ENCODE results near the gene KCNQ1OT1. TPM values are rescaled to one million over a fixed set of nuclear protein-coding genes. Genes with fewer than 3 reads are reported as not detected.

KCNQ1OT1 gene
- total RNA-seq, 4 donors from 2014 or later, result 6.3 to 8.0 (median 7.7) TPM

DNA sequence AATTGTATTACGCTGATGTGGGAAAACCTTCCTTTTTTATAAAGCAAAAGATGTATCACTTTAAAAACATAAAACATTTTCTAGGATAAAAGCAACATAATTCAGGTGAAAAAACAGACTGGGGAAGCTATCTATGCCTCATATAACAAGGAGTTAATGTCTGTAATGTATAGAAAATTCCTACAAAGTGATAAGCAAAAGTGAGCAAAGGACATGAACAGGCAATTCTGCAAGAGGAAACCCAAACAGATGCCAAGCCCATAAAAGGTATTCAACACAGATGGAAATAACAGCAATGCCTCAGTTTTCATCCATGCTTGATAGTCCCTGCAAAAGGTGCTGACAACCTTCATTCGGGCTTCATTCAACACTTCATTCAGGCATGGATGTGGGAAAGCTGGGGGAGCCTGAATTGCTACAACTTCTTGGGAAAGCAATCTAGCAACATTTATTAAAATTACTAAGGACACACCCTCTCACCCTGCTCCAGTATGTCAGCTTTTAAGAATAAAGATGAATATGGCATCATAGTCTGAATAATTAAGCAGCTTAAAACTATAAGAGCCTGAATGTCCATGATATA is 39.3 kb downstream of the KCNQ1OT1 start:
- Histone ChIP-seq H3K27me3 (no peaks in the 10 kb centered on the region), H3K4me3 (no peak overlapping the region), H3K9me3 (peaks cover 0 to 90% (median 9%) of the 10 kb centered on the region in 4 donors), H3K4me1 (peaks cover 0 to 3% (median 0%) of the 10 kb centered on the region in 4 donors), H3K36me3 (peaks cover 0 to 44% (median 0%) of the 10 kb centered on the region in 3 donors), H3K27ac (no peak overlapping the region)
- TF ChIP-seq EP300 (IDR thresholded peaks at IDR 0.05) (no peak), POLR2A (IDR thresholded peaks at IDR 0.05) (no peak)
- TF ChIP-seq, protein P1, sequence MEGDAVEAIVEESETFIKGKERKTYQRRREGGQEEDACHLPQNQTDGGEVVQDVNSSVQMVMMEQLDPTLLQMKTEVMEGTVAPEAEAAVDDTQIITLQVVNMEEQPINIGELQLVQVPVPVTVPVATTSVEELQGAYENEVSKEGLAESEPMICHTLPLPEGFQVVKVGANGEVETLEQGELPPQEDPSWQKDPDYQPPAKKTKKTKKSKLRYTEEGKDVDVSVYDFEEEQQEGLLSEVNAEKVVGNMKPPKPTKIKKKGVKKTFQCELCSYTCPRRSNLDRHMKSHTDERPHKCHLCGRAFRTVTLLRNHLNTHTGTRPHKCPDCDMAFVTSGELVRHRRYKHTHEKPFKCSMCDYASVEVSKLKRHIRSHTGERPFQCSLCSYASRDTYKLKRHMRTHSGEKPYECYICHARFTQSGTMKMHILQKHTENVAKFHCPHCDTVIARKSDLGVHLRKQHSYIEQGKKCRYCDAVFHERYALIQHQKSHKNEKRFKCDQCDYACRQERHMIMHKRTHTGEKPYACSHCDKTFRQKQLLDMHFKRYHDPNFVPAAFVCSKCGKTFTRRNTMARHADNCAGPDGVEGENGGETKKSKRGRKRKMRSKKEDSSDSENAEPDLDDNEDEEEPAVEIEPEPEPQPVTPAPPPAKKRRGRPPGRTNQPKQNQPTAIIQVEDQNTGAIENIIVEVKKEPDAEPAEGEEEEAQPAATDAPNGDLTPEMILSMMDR (IDR thresholded peaks at IDR 0.05), result no peak
- no peak for DNase-seq (ENCODE audit: low spot score in 2 of 2)
- WGBS, 2 donors, result 92 to 98% methylated on average over 2 of the region's 2 CpGs

DNA sequence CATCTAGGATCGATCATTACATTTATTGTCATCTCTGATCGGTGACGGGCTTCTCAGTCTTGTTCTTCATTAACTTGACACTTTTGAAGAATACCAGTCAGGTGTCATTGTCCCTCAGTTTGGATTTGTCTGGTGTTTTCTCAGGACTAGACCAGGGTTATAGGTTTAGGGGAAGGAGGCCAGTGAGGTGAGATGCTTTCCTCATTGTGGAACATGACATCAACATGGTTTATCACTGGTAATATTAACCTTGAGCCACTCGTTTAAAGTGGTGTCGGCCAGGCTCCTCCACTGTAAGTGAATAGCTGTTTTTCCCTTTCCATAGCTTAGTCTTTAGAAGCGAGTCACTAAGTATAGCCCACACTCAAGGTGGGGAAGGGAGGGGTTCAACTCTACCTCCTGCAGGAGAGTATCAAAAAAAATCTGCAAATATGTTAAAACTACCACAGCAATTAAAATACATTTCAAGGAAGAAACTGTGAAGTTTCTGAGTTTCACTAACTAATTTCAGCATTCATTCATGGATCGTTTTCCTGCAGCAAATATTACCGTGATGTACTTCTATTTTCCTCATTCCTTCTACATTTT is 42.0 kb downstream of the KCNQ1OT1 start:
- Histone ChIP-seq H3K9me3 (peaks cover 0 to 99% (median 9%) of the 10 kb centered on the region in 4 donors), H3K36me3 (peaks cover 0 to 17% (median 0%) of the 10 kb centered on the region in 3 donors), H3K27me3 (no peaks in the 10 kb centered on the region), H3K4me3 (no peak overlapping the region), H3K27ac (no peak overlapping the region), H3K4me1 (peaks cover 0 to 3% (median 0%) of the 10 kb centered on the region in 4 donors)
- WGBS, 2 donors, result 93% methylated on average over 8 of the region's 8 CpGs
- TF ChIP-seq POLR2A (IDR thresholded peaks at IDR 0.05), result no peak
- TF ChIP-seq, protein P1 (IDR thresholded peaks at IDR 0.05), result no peak
- TF ChIP-seq EP300 (IDR thresholded peaks at IDR 0.05), result no peak
- DNase-seq (ENCODE audit: low spot score in 2 of 2), result no peak

DNA sequence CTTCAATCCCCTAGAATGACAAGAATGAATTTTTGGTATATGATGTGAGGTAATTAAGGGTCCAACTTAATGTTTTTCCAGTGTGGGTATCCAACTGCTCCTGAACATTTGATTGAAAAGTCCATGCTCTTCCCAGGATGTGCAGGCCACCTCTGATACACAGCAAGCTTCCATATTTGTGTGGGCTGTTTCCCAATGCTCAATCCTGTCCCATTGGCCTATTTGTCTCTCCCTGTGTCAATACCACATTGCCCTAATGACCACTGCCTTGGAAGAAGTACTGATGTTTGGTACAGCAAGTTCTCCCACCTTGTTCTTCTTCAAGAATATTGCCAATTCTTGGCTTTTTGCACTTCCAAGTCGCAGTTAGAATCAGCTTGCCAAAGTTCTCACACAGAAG is 42.9 kb downstream of the KCNQ1OT1 start:
- peaks cover 0 to 8% (median 0%) of the 10 kb centered on the region in 3 donors for H3K36me3 ChIP-seq
- no peaks in the 10 kb centered on the region for H3K27me3 ChIP-seq
- H3K27ac ChIP-seq, result no peak overlapping the region
- H3K4me1 ChIP-seq, result peaks cover 0 to 3% (median 0%) of the 10 kb centered on the region in 4 donors
- DNase-seq (ENCODE audit: low spot score in 2 of 2), result no peak
- H3K4me3 ChIP-seq, result no peak overlapping the region
- TF ChIP-seq, protein P1 (IDR thresholded peaks at IDR 0.05), result no peak
- TF ChIP-seq POLR2A (IDR thresholded peaks at IDR 0.05), result no peak
- TF ChIP-seq EP300 (IDR thresholded peaks at IDR 0.05), result no peak
- WGBS, 2 donors, result 78 to 86% methylated on average over 1 of the region's 1 CpG
- peaks cover 0 to 99% (median 9%) of the 10 kb centered on the region in 4 donors for H3K9me3 ChIP-seq

DNA sequence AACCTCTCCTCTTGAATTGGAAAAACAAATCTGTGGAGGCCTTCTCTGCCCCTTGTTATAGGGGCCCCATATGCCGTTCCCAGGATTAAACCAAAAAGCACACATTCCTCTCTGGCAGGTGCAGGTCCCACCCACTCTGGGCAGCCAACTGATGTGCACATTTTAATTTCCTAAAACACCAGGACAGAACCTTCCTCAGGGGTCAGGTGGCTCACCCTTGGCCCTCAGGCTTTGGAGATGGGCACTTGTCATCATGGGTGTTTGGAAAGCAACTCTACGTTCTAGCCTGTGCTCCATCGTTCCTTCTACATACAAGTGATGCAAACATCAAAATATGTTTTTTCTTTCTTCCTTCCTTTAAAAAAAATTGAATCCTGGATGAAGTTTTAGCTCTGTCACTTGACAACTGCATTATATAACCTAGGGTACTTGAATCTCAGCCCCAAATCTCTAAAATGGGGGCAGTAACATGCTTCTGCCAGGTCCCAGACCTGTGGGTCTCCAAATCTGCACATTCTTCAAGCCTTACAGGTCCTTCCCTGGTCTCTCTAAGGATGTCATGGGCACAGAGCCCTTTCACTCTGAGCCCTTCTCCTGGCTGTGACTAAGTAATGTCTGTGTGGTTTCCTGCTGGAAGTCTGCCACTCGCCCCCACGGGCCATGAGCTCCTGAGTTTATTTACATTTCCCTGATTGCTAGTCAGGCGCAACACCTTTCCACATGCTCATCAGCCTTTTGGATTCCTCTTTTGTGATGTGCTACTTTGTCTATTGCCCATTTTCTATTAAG is 43.8 kb downstream of the KCNQ1OT1 start:
- TF ChIP-seq POLR2A (IDR thresholded peaks at IDR 0.05), result no peak
- no peak for TF ChIP-seq EP300 (IDR thresholded peaks at IDR 0.05)
- TF ChIP-seq, protein P1 (IDR thresholded peaks at IDR 0.05), result no peak
- no peak for DNase-seq (ENCODE audit: low spot score in 2 of 2)
- H3K27me3 ChIP-seq, result no peaks in the 10 kb centered on the region
- no peak overlapping the region for H3K4me3 ChIP-seq
- WGBS, 2 donors, result 75 to 81% methylated on average over 6 of the region's 6 CpGs
- no peak overlapping the region for H3K27ac ChIP-seq
- H3K4me1 ChIP-seq, result peaks cover 0 to 3% (median 0%) of the 10 kb centered on the region in 4 donors
- peaks cover 0 to 4% (median 0%) of the 10 kb centered on the region in 3 donors for H3K36me3 ChIP-seq
- peaks cover 0 to 99% (median 12%) of the 10 kb centered on the region in 4 donors for H3K9me3 ChIP-seq
